GM21825 (cell line): ENCODE results near the gene APLNR.
A peak's percentile ranks its signal among the peaks of the same experiment; 100 is the strongest.

Source experiments
- ATAC-seq: cut with Tn5 transposase; IDR thresholded peaks from one replicate; pipeline ENCODE4 v1.9.1; 2021; ENCODE audit warnings: mild to moderate bottlenecking, moderate library complexity; ENCODE audit not compliant: unreplicated experiment

The APLNR gene

DNA sequence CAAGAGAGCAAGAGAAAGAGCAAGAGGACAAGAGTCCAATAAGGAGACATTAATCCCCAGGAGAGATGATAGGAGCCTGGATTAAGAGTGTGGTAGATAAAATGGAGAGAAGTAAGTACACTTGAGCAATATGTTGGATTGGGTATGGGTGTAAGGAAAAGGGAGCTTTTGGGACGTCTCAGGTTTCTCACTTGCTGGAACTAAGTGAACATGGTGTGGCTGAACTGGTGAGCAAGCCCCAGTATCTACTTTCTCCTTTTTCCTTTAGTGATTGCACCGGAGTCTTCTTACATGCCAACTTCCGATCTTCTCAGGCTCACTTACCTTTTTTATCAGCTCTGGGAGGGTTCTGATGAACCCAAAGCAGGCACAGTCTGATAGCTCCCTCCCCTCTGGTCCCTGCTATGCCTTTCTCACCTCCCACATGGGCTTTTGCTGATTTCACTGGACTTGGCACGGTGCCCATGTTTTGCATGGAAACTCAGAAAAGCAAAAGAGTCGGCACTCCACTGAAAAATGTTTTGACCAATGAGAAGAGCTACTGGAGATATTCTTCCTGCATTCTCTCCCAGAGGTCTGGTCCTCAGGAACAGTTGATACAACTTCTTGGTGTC is 14.5 kb upstream of the APLNR start:
- ATAC-seq, result no peak

DNA sequence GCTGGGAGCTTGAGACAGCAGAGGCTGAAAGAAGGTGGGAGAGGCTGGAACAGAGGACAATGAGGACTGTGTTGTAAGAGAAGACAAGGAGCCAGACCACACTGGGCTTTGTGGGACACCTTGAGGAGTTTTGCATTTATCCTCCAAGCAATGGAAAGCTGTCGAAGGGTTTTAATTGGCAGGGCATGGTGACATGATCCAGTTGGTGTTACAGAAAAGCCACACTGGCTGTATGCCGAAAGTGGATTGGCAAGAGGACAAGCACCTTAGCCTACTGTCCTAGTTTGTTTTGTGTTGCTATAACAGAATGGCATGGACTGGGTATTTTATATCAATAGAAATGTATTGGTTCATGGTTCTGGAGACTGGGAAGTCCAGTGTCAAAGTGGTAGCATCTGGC is 14.0 kb upstream of the APLNR start:
- no peak for ATAC-seq

DNA sequence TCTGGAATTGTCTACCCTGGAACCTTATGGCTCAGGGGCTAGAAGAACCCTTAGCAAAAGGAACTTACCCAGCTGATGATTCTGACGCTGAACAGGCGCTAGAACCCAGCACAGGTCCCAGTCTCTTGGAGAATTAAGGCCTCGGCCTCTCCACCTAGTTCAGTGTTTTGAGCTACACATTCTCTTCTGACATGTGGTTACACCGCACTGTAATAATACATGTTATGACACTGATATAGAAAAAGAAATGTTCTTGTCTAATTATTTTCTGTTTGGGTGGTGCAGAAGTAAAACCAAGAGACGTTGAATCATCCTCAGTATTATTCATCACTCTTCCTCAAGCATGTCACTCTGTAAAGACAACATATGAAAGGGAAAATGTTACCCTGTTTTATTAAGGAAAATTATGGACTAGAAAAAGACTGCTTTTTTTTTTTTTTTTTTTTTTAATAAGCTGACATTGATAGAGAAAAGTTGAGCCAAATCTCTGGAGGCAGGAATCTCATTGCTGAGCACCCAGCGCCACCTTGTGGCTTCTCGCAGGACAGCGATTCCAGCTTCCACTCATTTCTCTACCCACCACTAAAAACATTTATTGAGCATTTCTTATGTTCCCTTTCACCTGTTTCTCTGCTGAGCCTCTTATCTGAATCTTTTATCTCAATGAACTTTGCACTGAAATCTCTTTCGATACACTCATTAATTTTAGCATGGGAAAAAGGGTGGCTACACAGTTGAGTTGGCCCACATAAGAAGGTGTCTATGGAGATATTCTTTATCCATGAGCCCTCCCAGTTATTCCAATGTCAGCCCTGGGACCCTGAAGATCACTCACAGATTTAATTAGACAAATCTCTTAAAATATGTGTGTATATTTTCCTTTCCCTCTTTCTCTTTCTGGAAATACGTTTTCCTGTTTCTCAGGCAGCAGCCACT is 12.6 kb upstream of the APLNR start:
- ATAC-seq, result peak; percentile 59

DNA sequence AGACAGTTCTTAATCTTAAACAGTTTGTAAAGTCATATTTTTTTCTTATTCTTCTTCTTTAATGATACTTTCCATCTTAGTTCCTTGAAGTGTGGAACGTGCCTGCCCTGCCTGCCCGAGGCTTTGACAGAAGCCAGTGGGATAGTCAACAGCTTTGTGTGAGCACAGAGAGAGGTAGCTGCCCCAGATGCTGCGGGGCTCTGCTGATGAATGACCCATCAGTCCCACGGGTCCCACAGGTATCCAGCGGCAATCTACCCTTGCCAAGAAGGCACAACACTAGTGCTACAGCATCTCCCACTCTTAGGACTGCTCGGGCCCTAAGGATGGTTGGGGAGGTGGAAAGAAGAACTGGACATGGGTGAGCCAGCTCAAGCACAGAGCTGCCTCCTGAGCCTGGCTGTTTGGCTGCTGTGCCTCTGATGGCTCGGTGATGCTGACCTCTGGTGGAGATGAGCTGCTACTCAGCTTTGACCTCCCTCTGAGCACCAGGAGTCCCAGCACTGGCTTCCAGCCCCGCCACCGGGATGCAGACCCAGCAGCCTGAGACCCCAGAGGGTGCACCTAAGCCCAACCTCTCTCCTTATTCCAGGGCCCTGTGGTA is 11.8 kb upstream of the APLNR start:
- ATAC-seq, result peak; percentile 57

DNA sequence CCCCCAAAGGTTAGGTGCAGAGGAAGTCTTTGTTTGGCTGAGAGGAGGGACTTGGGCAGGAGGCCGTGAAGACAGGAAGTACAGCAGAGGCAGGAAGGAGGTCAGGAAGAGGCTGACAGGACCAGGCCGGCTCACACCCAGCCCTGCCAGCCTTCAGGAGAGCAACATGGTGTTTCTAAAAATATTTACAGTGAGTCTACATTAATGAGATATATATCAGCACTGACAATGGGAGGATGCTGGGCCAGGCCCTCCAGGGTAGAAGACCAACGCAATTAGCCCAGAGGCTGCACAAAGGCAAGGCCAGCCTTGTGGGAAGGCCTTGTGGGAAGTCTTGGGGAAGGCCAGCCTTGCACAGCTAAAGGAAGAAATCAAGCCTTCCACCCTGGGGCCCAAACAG is 7.9 kb upstream of the APLNR start:
- no peak for ATAC-seq

DNA sequence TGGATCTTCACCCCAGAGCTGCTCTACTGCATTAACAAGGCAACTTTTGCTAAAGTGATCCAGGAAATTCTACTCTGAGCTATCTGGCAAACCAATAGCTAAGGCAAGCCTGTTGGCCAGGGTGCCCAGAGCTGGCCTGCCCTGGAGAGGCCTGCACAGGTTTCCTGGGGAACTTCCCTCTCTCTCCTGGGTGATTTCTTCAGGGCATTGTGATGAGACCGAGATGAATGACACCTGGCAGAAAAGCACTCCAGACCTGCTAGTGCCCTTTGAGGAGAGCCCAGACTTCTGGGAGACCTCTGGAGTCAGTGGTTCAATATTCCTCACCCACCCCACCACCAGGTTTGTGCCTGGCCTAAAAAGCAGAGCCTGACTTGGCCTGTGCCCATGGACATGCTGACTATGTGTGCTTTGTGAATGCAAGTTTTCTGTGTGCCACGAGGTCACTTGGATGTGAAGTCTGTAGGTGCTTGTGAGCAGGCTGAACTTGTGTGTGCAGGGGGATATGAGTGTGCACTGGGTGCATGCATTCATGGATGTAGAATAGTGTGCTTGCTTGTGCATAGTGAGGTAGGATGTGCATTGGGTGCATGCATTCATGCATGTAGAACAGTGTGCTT is 4.4 kb upstream of the APLNR start:
- no peak for ATAC-seq

DNA sequence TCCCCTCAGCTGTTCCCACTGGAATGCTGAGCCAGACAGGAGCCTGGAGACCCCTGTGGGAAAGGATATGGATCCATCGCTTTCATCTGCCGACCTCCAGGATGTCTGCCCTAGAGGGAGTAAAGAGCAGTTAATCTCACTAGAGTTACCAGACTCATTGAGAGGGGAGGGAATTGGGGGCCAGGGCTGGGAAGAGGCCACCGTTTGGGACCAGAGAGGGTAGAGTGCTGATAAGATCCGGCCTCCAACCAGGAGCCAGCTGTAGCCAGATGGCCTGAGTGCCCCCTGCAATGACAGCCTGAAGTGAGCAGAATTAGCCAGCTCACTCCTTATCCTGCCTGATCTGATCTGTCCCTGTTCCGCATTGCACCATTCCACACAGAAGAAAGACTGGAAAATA is 3.7 kb upstream of the APLNR start:
- ATAC-seq, result no peak

DNA sequence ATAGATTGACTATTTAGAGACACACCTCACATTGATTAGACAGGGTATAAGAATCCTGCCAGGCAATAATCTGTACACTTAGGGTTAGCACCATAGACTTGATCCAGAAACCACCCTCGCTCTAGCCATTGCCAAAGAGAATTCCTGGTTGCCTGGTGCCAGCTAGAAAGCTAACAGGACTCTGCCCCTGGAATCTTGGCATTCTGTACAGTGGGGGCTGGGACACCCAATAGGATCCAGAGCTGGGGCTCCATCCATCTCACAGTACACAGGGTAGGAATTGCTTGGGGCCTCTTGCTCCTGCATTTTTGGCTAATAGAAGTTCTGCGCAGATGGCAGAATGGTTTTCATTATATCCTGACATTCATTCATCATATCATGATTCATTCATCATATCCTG is 3.0 kb upstream of the APLNR start:
- no peak for ATAC-seq

DNA sequence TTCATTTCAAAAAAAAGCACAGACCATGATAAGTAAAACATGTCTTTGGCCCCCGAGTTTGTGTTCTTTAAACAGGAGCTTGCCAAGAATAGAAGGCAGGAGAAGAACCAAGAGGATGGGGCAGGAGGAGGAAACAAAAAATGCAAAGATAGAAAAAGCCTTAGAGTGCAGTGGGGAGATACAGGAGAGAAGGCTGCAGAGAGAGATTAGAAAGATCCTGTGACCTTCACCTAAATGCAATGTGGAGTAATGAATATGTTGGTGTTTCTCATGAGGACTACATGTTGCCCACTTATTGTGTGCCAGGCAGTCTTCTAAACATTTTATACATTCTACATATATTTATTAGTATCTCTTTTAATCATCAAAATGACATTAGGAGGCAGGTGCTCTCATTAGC is 2.3 kb upstream of the APLNR start:
- no peak for ATAC-seq

DNA sequence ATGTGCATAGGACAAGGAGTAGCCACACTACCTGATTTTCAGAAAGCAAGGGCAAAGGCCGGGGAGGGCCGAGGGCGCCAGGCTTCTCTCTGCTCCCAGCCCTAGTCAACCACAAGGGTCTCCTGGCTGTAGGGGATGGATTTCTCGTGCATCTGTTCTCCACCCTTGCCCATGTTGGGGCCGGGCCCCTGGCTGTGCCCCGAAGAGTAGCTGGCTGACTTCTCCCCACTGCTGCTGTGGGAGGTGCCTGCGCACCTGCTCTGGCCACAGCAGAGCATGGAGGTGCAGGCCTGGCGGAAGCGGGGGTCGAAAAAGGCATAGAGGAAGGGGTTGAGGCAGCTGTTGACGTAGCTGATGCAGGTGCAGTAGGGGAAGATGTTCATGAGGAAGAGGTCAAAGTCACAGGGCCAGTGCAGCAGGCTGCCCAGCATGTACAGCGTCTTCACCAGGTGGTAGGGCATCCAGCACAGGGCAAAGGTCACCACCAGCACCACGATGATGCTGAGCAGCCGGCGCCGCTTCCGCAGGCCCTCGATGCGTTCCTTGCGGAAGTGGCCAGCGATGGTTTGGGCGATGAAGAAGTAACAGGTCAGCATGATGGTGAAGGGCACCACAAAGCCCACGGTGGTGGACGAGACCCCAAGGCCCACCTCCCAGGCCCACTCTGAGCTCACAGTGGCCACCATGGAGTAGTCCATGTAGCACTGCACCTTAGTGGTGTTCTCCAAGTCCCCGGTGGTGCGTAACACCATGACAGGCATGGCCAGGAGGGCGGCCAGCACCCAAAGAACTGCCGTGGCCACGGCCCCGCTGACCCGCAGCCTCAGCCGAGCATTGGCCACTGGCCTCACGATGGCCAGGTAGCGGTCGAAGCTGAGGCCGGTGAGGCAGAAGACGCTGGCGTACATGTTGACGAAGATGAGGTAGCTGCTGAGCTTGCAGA is 1.0 kb downstream of the APLNR start:
- no peak for ATAC-seq

DNA sequence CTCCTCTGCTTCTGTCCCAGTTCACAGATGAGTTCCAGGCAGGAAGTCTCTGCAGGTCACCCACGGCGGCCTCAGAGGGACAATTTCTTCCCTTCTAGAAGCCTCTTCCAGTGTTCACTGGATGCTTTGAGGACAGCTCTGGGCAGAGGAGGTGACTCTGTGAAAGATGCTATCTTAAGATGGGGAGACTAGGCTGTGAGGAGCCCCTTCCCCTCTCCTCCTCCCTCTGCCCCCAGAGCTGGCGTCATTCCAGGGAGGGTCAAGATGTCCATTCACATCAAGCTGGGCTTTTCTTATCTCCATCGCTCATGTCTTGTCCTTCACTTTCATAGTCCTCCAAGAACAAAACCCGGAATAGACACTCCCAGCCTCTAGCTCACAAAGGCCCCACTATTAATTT is 3.3 kb downstream of the APLNR start:
- no peak for ATAC-seq

DNA sequence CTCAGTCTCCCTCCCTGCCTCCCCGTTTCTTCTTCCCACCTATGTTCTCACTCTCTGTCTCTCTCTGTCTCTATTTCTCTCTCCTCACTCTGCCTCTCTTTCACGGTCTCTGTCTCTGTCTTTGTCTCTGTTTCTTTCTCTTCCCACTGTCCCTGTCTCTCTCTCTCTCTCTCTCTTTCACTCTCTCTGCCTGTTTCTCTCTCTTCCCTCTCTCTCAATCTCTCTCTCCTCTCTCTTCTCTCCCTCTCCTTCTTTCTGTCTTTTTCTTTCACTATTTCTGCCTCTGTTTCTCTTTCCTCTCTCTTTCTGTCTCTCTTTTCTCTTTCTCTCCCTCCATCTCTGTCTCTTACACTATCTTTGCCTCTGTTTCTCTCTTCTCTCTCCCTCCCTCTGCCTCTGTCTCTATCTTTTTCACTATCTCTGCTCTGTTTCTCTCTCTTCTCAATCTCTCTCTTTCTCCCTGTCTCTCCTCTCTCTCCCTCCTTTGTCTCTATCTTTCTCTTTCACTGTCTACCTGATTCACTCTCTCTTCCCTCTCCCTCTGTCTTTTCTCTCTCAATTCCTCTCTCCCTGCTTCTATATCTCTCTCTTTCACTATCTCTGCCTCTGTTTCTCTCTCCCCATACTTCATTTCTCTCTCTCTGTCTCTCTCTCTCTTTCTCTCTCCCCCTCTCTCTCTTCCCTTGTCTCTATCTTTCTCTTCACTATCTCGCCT is 5.4 kb downstream of the APLNR start:
- ATAC-seq, result no peak

DNA sequence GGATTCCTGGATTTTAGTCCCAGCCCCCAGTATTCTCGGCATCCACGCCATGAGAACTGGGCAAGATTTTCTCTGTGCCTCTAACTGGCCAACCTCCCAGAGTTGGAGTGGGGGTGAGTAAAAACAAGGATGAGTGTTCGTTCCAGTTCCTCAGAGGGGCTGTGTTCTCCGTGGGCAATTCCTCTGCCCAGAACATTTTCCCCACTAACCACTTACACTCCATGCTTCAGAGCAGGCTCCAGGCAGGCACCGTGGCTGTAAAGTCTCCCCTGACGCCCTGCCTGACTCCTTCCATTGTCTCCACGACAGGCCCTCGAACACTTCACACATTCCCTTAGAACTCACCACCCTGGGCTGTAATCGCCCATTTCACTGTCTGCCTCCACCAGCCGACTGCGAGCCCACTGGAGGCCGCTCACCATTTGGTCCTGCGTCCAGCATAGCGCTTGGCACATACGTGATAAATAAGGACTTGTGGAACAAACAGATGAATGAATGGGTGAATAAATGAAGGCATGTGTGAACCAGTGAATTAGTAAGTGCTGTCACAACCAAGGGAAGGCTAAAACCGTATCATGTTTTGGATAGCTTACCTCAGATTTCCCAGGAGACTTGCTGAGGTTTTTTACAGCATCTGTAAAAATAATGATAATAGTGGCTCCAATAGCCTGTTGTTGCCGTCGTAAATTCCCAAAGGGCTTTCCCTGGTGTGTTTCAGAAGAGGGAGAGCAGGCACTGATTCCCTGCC is 6.1 kb downstream of the APLNR start:
- ATAC-seq, result no peak

DNA sequence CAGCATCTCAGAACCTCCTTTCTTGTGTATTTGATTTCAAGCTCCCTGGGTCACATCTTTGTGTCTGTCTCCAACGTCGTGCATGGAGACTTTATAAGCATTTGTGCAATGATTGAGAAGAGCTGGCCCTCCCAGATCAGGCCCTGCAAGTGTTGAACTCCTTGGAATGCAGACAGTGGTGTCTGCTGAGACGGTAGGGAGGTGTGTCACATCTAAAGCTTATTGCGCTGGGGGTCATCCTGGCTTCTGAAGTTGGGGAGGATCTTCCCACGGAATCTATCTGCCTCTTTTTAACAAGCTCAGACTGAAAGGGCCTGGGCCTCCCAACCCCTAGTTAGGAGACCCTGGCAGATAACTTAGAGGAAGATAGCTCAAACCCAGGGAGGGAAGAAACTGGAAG is 6.7 kb downstream of the APLNR start:
- no peak for ATAC-seq

DNA sequence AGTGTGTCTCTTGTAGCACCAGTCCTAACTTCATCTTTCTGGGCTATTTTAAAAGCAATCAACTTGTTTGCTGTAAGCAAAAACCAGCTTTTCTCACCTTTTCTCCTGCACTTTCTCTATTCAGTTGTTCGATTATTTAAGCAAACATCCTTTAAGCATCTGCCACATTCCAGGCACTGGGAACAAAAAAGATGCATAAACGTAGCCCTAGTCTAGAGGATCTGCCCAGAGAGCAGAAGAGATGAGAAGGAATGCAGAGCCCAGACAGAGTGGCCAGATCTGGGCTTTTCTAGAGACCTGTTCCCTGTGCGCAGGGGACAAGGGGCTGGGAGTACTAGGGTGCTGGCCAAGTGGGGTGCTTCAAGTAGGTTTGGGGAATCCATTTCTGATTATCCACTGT is 8.4 kb downstream of the APLNR start:
- no peak for ATAC-seq

DNA sequence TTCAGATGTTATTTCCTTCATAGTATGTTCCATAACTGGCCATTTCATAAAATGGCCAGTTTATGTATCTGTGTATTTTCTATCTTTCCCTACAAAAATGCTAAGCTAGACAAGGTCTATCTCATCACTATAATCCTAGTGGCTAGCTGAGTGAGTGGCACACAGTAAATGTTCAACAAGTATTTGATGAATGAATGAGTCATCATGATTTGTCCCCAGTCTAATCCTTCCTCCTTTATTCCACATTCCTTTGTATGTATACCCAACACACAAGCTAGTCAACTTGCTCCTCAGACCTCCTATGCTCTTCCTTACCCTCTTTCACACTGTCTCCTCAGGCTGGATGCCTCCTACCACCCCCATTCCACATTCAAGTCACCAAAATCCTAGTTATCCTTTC is 12.5 kb downstream of the APLNR start:
- no peak for ATAC-seq

DNA sequence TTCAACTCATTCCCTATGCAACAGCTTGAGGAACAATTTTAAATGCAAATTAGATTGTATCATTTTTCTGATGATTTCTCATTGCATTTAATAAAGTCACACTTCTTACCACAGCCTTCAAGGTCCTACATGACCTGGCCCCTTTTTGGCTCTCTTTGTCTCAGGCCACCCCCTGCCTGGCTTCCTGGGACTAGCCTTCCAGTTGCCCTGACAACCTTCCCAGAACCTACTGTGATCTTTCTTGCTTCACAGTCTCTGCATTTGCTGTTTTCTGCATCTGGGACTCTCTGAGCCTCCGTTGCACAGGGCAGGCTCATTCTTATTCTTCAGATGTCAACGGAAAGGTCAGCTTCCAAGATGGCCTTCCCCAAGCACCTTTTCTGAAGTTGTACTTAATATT is 12.9 kb downstream of the APLNR start:
- no peak for ATAC-seq

DNA sequence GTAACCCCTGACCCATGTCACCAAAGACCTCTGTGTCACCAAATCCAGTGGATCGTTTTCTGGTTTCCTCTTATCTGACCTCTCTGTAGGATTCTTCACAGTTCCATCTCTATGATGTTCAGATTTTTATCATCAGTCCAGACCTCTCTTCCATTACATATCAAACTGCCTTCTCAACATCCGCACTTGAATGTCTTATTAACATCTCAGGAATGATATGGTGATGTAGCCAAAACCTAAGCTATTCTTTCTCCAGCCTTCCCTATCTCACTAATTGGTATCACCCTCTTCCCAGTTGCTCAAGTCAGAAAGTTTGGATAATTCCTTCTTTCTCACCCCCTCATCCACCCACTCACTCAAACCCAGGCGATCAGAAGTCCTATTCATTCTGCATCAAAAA is 13.4 kb downstream of the APLNR start:
- ATAC-seq, result no peak

DNA sequence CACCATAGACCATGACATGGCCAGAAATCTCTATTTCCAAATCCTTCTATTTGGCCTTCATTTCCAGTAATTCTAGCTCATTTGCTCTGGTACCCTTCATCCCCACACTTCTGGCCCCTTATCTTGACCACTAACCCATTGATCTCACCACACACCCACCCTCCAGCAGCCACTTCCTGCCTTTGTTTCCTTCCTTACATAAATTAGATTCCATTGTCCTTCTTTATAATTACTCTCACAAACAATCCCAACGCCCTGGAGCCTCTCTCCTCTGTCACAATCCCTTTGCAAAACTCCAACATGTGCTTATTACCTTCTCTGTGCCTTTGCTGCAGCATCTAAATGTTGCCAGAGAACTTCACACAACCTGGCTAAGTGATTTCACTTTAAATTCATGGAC is 14.8 kb downstream of the APLNR start:
- ATAC-seq, result no peak
